H1 (cell line): ENCODE measurements around the gene OPCML. TPM values are rescaled to one million over a fixed set of nuclear protein-coding genes. Genes with fewer than 3 reads are reported as not detected.

Experiments used
- CTCF ChIA-PET: fragments of 300-600 bp; sonication (Branson Sonifier 250); formaldehyde crosslinking; loops from one replicate; lab custom pipeline; 2021; ENCODE audit not compliant: partially characterized antibody; lab: Charles Lee
- POLR2A ChIA-PET: fragments of 300-600 bp; sonication (Branson Sonifier 250); formaldehyde crosslinking; loops from one replicate; lab custom pipeline; 2021; ENCODE audit warnings: inconsistent platforms; ENCODE audit not compliant: partially characterized antibody; lab: Charles Lee
- DNase-seq, 2 experiments: peaks; one replicate each; pipeline versions ENCODE4 v3.0.0 to v3.0.0-alpha.2; 2010 to 2022; ENCODE audit warnings: low spot score in 2 of 2, low read depth in 1 of 2, mixed read lengths in 1 of 2
- FAIRE-seq: peaks from 2 replicates; lab custom pipeline; 2011; peaks lifted over from hg19 to GRCh38; lab: Jason Lieb, UNC
- H2AFZ ChIP-seq: 2 replicates; pipeline ENCODE4 v1.8.1; 2012; ENCODE audit warnings: low read length, inconsistent platforms
- H2AK5ac ChIP-seq: 2 replicates; pipeline ENCODE4 v1.6.1; 2013; ENCODE audit warnings: low read depth, low read length
- H2BK120ac ChIP-seq: replicated peaks from 2 replicates; pipeline ENCODE3; 2013; ENCODE audit warnings: low read depth, low read length, inconsistent platforms
- H2BK12ac ChIP-seq: 2 replicates; pipeline ENCODE4 v1.6.1; 2013; ENCODE audit warnings: low read depth, low read length
- H2BK15ac ChIP-seq: 2 replicates; pipeline ENCODE4 v1.6.1; 2013; ENCODE audit warnings: low read length
- H2BK20ac ChIP-seq: 2 replicates; pipeline ENCODE4 v1.6.1; 2013; ENCODE audit warnings: low read length
- H2BK5ac ChIP-seq: 2 replicates; pipeline ENCODE4 v1.6.1; 2013; ENCODE audit warnings: low read depth, low read length
- H3K14ac ChIP-seq: 2 replicates; pipeline ENCODE4 v1.6.1; 2013; ENCODE audit warnings: inconsistent platforms; ENCODE audit not compliant: insufficient read length
- H3K18ac ChIP-seq: 2 replicates; pipeline ENCODE4 v1.6.1; 2013; ENCODE audit warnings: low read length; ENCODE audit errors: extremely low read depth
- H3K23ac ChIP-seq: 2 replicates; pipeline ENCODE4 v1.6.1; 2013; ENCODE audit warnings: inconsistent platforms; ENCODE audit not compliant: insufficient read length
- H3K23me2 ChIP-seq: 2 replicates; pipeline ENCODE4 v1.6.1; 2013; ENCODE audit warnings: low read depth, low read length
- H3K27ac ChIP-seq: 2 replicates; pipeline ENCODE4 v1.6.1; 2011; ENCODE audit warnings: low read depth, low read length, inconsistent platforms
- H3K27me3 ChIP-seq, 4 experiments: replicated peaks in 1 of 4; 1 replicate in 1 of 4; 2 replicates in 3 of 4; pipeline versions ENCODE4 v1.6.1 to v1.8.1; 2011 to 2013; ENCODE audit warnings: low read length in 3 of 4, mild to moderate bottlenecking in 3 of 4, inconsistent platforms in 2 of 4, mixed read lengths in 2 of 4, moderate library complexity in 1 of 4; ENCODE audit not compliant: control insufficient read depth in 3 of 4, insufficient read depth in 3 of 4; ENCODE audit errors: extremely low read depth in 1 of 4
- H3K36me3 ChIP-seq, 4 experiments: 2 replicates each; pipeline versions ENCODE4 v1.6.1 to v1.8.1; 2011 to 2013; ENCODE audit warnings: mild to moderate bottlenecking in 4 of 4, low read length in 3 of 4, moderate library complexity in 2 of 4, control low read depth in 1 of 4, inconsistent platforms in 1 of 4; ENCODE audit not compliant: insufficient read depth in 4 of 4, control insufficient read depth in 2 of 4
- H3K4ac ChIP-seq: replicated peaks from 2 replicates; pipeline ENCODE3; 2013; ENCODE audit warnings: low read length, low read depth, mixed read lengths, inconsistent platforms; ENCODE audit not compliant: insufficient read length
- H3K4me1 ChIP-seq, 4 experiments: replicated peaks in 1 of 4; 1 replicate in 1 of 4; 2 replicates in 3 of 4; pipeline versions ENCODE4 v1.6.1 to v1.8.1; 2011 to 2013; ENCODE audit warnings: low read length in 3 of 4, inconsistent platforms in 2 of 4, mixed read lengths in 1 of 4; ENCODE audit not compliant: insufficient read depth in 4 of 4, control insufficient read depth in 3 of 4
- H3K4me2 ChIP-seq, 2 experiments: 2 replicates each; pipeline versions ENCODE4 v1.6.1 to v1.8.1; 2011 to 2013; ENCODE audit warnings: low read depth in 2 of 2, low read length in 2 of 2, control low read depth in 1 of 2, inconsistent platforms in 1 of 2, mild to moderate bottlenecking in 1 of 2; ENCODE audit not compliant: insufficient read depth in 1 of 2
- H3K4me3 ChIP-seq, 4 experiments: fragments of 200-600, 300-600 bp in 1 of 4; sonication (generic), shearing (Covaris generic), sonication (Bioruptor Twin) in 1 of 4; 2 replicates each; pipeline versions ENCODE4 v1.5.1 to v1.8.1; 2011 to 2016; ENCODE audit warnings: low read length in 4 of 4, low read depth in 3 of 4, control low read depth in 2 of 4, inconsistent platforms in 2 of 4, mild to moderate bottlenecking in 2 of 4, mixed read lengths in 1 of 4, moderate library complexity in 1 of 4; ENCODE audit not compliant: insufficient read depth in 2 of 4; ENCODE audit errors: extremely low read depth in 1 of 4
- H3K56ac ChIP-seq: replicated peaks from 2 replicates; pipeline ENCODE3; 2013; ENCODE audit warnings: low read depth, mild to moderate bottlenecking, mixed read lengths, low read length, inconsistent platforms; ENCODE audit not compliant: insufficient read length
- H3K79me1 ChIP-seq: 2 replicates; pipeline ENCODE4 v1.6.1; 2013; ENCODE audit warnings: low read depth, low read length, control low read depth
- H3K79me2 ChIP-seq, 2 experiments: 2 replicates each; pipeline versions ENCODE4 v1.6.1 to v1.8.1; 2012 to 2013; ENCODE audit warnings: low read length in 2 of 2, mild to moderate bottlenecking in 2 of 2, inconsistent platforms in 1 of 2; ENCODE audit not compliant: insufficient read depth in 2 of 2, control insufficient read depth in 1 of 2
- H3K9ac ChIP-seq, 4 experiments: replicated peaks in 1 of 4; 1 replicate in 1 of 4; 2 replicates in 3 of 4; pipeline versions ENCODE4 v1.6.1 to v1.8.1; 2011 to 2013; ENCODE audit warnings: low read depth in 3 of 4, low read length in 3 of 4, control low read depth in 2 of 4, mild to moderate bottlenecking in 2 of 4, moderate library complexity in 2 of 4, inconsistent platforms in 1 of 4; ENCODE audit errors: extremely low read depth in 1 of 4
- H3K9me3 ChIP-seq, 2 experiments: 2 replicates each; pipeline versions ENCODE4 v1.6.1 to v1.8.1; 2012 to 2013; ENCODE audit warnings: mild to moderate bottlenecking in 2 of 2, moderate library complexity in 2 of 2, control low read depth in 1 of 2, inconsistent platforms in 1 of 2, low read depth in 1 of 2, low read length in 1 of 2, mixed read lengths in 1 of 2; ENCODE audit not compliant: insufficient read depth in 2 of 2
- H4K20me1 ChIP-seq, 2 experiments: replicated peaks in 1 of 2; 2 replicates each; pipeline versions ENCODE3 to v1.8.1; 2011 to 2013; ENCODE audit warnings: inconsistent platforms in 2 of 2, low read length in 2 of 2, mild to moderate bottlenecking in 1 of 2; ENCODE audit not compliant: insufficient read depth in 2 of 2, control insufficient read depth in 1 of 2
- H4K5ac ChIP-seq: 2 replicates; pipeline ENCODE4 v1.6.1; 2013; ENCODE audit warnings: low read length, low read depth, mixed read lengths, inconsistent platforms; ENCODE audit not compliant: insufficient read length
- H4K8ac ChIP-seq: 2 replicates; pipeline ENCODE4 v1.8.0; 2013; ENCODE audit warnings: mild to moderate bottlenecking, moderate library complexity, low read length, inconsistent platforms; ENCODE audit not compliant: insufficient read depth; ENCODE audit errors: extremely low read depth
- H4K91ac ChIP-seq: replicated peaks from 2 replicates; pipeline ENCODE3; 2013; ENCODE audit warnings: low read length, mixed read lengths, inconsistent platforms; ENCODE audit not compliant: insufficient read length
- ATF2 ChIP-seq: IDR thresholded peaks from 2 replicates; pipeline ENCODE4 v1.6.1; 2012; ENCODE audit warnings: low read length, inconsistent platforms
- ATF3 ChIP-seq: IDR thresholded peaks from 2 replicates; pipeline ENCODE4 v1.6.1; 2011; ENCODE audit warnings: low read depth, mild to moderate bottlenecking, low read length; ENCODE audit not compliant: insufficient read depth
- CTCF ChIP-seq, 3 experiments: IDR thresholded peaks; 1 replicate in 2 of 3; 2 replicates in 1 of 3; pipeline versions ENCODE4 v1.5.1 to v1.6.1; 2011; ENCODE audit warnings: low read length in 3 of 3, mild to moderate bottlenecking in 3 of 3, inconsistent platforms in 2 of 3, low read depth in 1 of 3, moderate library complexity in 1 of 3; ENCODE audit not compliant: insufficient read depth in 1 of 3; ENCODE audit errors: control extremely low read depth in 1 of 3
- EZH2 ChIP-seq: fragments of 200-600 bp; sonication (generic); IDR thresholded peaks from 2 replicates; pipeline ENCODE4 v1.7.1; 2012; ENCODE audit warnings: low read depth, mild to moderate bottlenecking, moderate library complexity, low read length, inconsistent platforms; ENCODE audit not compliant: severe bottlenecking
- FOSL1 ChIP-seq: IDR thresholded peaks from 2 replicates; pipeline ENCODE4 v1.6.1; 2011; ENCODE audit warnings: mild to moderate bottlenecking, low read depth, low read length, moderate library complexity; ENCODE audit not compliant: insufficient read depth
- GABPA ChIP-seq: IDR thresholded peaks from 2 replicates; pipeline ENCODE4 v1.6.1; 2011; ENCODE audit warnings: mild to moderate bottlenecking, low read length, moderate library complexity, borderline replicate concordance; ENCODE audit not compliant: insufficient read depth
- JUND ChIP-seq: IDR thresholded peaks from 2 replicates; pipeline ENCODE4 v1.6.1; 2011; ENCODE audit warnings: mild to moderate bottlenecking, improper control_type of control experiment, low read length
- RBBP5 ChIP-seq: IDR thresholded peaks from 2 replicates; pipeline ENCODE4 v1.7.1; 2012; ENCODE audit warnings: low read depth, mild to moderate bottlenecking, inconsistent platforms, low read length, moderate library complexity, borderline replicate concordance
- SIX5 ChIP-seq: IDR thresholded peaks from 2 replicates; pipeline ENCODE4 v1.6.1; 2011; ENCODE audit warnings: mild to moderate bottlenecking, low read depth, low read length
- SP2 ChIP-seq: IDR thresholded peaks from 2 replicates; pipeline ENCODE4 v1.6.1; 2012; ENCODE audit warnings: mild to moderate bottlenecking, low read length, inconsistent platforms
- polyA plus RNA-seq, 7 experiments: library from polyadenylated mRNA; depleted of rRNA in 3 of 7; stranded (reverse) in 5 of 7; unstranded in 2 of 7; fragments of >200 nt in 5 of 7; fragments of 200-250 nt in 2 of 7; gene quantifications; 1 replicate in 5 of 7; 2 replicates in 1 of 7; 4 replicates in 1 of 7; pipeline versions ENCODE4 v1.2.1 to v1.2.3, GENCODE V29; 2011 to 2013; ENCODE audit warnings: missing spikeins in 2 of 7, mixed read lengths in 2 of 7
- total RNA-seq: library from RNA; stranded (reverse); fragmentation: NEBNext Ultra II Directional; extraction: Animal tissue kit (Norgen Biotek cat#: 25700); gene quantifications from 2 replicates; pipeline ENCODE4 v1.2.1, GENCODE V29; 2021

Gene OPCML
- total and polyA plus RNA-seq, 2 of the 8 experiments (the other 6 are each of a cell fraction or from before 2014, with no cell fraction given) = 2.3 to 3.1 TPM

- no peak overlapping the region for H3K27ac ChIP-seq
- no peaks in the 10 kb centered on the region for H3K27me3 ChIP-seq
- H4K8ac ChIP-seq = no peak overlapping the region
- DNase-seq = no peak
- ChIA-PET POLR2A (no interaction called here), CTCF (interaction anchor here (0.6 to 1.1 kb wide), 2 partner anchors 12 to 17 kb away, joined by 3 to 7 read pairs; no protein-coding TSS in a partner anchor)
- H3K79me1 ChIP-seq = no peaks in the 10 kb centered on the region
- no peaks in the 10 kb centered on the region for H3K9me3 ChIP-seq
- no peak overlapping the region for H2BK5ac ChIP-seq
- no peak overlapping the region for H2AFZ ChIP-seq
- H3K4ac ChIP-seq = no peak overlapping the region
- H3K79me2 ChIP-seq = no peaks in the 10 kb centered on the region
- H4K20me1 ChIP-seq = no peaks in the 10 kb centered on the region
- H4K5ac ChIP-seq = no peak overlapping the region
- H2BK15ac ChIP-seq = no peak overlapping the region
- no peak overlapping the region for H3K4me3 ChIP-seq
- no peak overlapping the region for H3K56ac ChIP-seq
- no peak overlapping the region for H3K9ac ChIP-seq
- no peak for FAIRE-seq
- no peak overlapping the region for H3K18ac ChIP-seq
- no peak overlapping the region for H3K14ac ChIP-seq
- no peak overlapping the region for H3K4me2 ChIP-seq
- H3K36me3 ChIP-seq = no peaks in the 10 kb centered on the region
- no peak overlapping the region for H2AK5ac ChIP-seq
- no peaks in the 10 kb centered on the region; a peak in 1 of 7 replicates for H3K4me1 ChIP-seq
- no peak overlapping the region for H2BK12ac ChIP-seq
- no peak overlapping the region for H4K91ac ChIP-seq
- H2BK20ac ChIP-seq = no peak overlapping the region
- no peak overlapping the region for H3K23ac ChIP-seq
- H3K23me2 ChIP-seq = no peaks in the 10 kb centered on the region
- H2BK120ac ChIP-seq = no peak overlapping the region
- TF ChIP-seq RBBP5 = no peak
- no peak for TF ChIP-seq GABPA
- no peak for TF ChIP-seq FOSL1
- no peak for TF ChIP-seq ATF2
- TF ChIP-seq JUND = no peak
- TF ChIP-seq SP2 = no peak
- TF ChIP-seq ATF3 = no peak
- no peak for TF ChIP-seq EZH2
- TF ChIP-seq SIX5 = no peak
- no peak for TF ChIP-seq CTCF (IDR thresholded peaks at IDR 0.05; ENCODE audit: control extremely low read depth in 1 of 3, insufficient read depth in 1 of 3, low read depth in 1 of 3, low read length in 3 of 3)
These were observed 943.9 kb downstream of the OPCML start for GRCh38 chr11:132588366-132588765.
